NCI-H1436 treated with DMSO at 0.1 percent for 48 hours (cell line): Measurements from ENCODE around the gene OR10H5.
"Not testable (repeated sequence)": the region's sequence is repeated elsewhere in the genome, so short reads cannot be mapped to it uniquely, and the experiment has no call there.

ENCODE experiments used
- DNase-seq: peaks from one replicate; lab custom pipeline; 2025; lab: John Stamatoyannopoulos, UW

Gene OR10H5, protein sequence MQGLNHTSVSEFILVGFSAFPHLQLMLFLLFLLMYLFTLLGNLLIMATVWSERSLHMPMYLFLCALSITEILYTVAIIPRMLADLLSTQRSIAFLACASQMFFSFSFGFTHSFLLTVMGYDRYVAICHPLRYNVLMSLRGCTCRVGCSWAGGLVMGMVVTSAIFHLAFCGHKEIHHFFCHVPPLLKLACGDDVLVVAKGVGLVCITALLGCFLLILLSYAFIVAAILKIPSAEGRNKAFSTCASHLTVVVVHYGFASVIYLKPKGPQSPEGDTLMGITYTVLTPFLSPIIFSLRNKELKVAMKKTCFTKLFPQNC

DNA sequence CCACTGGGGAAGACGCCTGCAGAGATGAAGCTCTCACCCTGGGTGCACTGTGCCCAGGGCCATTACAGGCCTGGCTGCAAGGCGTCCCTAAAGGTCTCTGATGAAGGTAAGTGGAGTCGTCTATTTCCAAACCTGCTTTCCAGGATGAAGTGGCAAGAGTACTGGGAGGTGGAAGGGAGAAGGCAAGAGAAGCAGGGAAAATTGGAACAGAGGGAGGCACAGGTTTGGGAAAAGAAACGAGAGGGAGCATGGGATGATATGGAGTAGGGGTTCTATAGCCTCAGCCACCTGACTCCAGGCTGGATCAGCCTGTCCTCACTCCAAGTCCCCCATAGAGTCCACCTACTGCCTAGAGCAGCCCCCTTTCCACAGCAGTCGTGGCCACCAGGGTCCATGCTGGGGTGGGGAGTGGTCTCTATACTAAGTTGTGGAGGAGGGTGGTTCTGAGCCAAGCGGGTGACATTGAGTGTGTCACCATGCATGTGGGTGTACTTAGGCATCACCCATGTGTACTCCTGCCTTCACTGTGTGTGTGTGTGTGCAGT is at the start of gene OR10H5:
Gene OR10H5 (plus strand): TSS at position 51 of the 545 bp plus-strand sequence. CDS start 6,388 bp downstream, outside the sequence.
- DNase-seq: no peak

DNA sequence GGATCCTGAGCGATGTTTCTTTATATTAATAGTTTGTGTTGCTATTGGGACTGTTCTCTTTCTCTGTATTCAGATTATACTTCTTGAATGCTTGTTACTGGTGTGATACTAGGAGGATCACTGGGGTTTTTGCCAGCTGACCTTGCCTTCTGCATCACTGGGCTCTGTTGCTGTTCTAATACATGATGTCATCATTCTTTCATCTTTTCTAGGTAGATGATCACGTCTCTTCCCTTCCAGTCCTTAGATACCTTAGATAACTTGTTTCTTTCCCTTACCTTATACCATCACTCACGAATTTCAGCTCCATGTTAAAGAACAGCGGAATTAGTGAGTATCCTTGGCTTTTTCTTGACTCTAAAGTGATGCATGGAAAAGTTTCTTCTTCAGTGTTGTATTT is 49.7 kb upstream of the OR10H5 start, which contains the start of gene OR10H3:
Gene OR10H3 (plus strand): TSS at position 264 of the 400 bp plus-strand sequence. CDS start 3,408 bp downstream, outside the sequence.
- DNase-seq: no peak

DNA sequence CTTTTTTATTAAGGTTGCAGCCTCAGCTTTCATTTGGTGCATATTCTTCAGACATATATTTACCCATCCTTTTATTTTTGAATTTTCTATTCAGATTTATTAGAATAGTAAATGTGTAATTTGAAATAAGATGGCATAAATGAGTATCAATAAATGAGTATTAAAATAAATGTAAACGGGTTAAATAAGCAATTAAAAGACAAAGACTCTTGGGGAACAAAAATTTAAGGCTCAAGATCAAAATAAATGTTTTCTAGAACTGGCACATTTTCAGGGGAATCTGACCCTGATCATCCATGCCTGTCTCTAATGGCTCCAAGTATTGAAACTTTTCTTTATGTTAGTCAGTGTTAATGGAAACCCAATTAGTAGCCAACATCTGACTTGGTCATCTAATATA is 46.7 kb upstream of the OR10H5 start:
- no peak for DNase-seq

DNA sequence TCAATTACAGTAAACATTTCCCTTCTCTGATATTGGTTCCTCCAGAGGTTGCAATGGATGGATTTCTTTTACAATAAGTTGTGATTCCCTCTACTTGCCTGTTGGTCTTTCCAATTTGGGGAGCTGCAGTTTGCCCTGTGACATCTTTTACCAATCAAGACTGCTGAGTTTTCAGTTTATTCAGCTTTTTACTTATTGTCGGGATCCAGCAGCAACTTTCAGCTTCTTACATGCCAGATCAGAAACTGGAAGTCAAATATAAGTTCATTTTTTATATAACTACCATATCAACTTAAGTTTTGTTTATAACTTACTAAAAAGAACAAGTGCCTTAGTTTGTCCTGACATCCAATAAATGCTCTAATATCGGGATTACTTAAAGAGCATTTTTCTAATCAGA is 39.2 kb upstream of the OR10H5 start:
- DNase-seq: no peak

DNA sequence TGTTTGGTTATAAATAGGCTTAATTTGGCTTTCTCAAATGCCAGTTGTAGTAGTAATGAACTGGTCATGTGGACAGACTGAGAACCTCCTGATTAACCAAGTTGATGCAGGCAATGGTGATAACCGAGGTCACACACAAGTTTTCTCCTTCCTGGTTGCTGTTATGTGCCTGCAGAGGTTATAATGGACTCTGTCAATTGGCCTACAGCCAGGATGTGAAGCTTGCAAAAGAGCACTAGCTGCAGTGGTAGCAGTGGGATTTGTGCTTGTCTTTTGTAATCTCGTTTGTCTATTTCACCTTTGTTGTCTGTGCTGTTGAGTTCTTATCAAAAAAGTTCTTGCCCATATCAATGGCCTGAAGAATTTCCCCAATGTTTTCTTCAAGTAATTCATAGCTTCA is 29.1 kb upstream of the OR10H5 start:
- no peak for DNase-seq

DNA sequence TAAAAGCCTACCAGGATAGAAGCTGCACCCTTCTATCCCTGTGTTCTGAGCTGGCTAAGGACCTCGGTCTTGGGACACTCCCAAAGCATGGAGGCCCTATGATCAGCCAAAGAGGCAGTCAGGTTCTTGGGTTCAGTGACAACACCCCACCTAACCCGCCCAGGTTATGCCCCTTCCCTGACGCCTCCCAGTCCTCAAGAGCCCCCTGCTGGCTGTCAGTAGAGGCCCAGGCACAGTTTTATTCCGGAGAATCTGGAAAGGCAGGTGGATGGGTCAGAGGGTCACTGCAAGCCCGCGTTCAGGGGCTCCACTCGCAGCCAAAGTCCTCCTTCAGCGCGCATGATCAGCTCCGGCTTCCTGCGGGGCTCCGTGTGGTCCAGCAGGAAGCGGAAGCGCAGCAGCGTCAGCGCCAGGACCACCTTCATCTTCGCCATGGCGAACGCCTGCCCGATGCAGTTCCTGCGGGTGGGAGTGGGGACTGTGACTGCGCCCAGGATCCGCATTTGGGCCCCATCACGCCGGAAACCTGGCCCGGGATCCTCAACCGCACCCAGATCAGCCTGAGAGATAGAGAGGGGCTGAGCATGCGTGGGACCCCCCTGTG is 27.4 kb upstream of the OR10H5 start:
- no peak for DNase-seq

DNA sequence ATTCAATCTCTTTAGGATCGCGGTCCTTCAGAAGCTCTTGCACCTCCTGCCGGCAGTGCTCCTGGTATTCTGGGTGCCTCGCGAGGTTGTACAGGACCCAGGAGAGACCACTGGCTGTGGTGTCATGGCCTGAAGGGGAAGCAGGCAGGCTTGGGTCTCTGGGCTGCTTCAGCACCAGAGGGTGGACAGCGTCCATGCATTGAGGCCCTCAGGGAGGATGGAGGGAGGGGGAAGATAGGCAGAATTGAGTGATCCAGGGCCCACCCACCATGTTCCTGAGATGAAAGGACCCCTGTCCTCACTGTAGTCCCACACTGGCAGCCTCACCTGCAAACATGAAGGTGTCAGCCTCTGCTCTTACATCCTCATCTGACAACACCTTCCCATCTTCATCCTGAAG is 17.9 kb upstream of the OR10H5 start:
- no peak for DNase-seq

DNA sequence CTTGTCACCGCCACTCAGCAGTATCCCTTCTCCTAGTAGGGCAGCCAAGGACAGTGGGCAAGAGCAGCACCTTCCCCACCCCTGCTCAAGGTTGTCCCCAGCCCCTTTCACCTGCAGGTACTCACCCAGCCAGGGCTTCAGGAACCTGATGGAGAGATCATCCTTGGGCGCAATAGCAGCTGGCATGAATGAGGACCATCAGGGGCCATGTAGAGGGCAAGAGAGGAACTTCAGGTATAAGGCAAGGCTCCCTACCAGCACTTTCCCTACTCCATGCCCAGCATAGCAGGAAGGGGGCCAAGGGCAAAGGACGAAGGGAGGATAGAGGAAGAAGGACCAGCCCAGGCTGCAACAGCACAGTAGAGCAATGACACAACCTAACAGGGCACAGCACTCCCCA is 13.3 kb upstream of the OR10H5 start:
- DNase-seq: not testable (repeated sequence)

DNA sequence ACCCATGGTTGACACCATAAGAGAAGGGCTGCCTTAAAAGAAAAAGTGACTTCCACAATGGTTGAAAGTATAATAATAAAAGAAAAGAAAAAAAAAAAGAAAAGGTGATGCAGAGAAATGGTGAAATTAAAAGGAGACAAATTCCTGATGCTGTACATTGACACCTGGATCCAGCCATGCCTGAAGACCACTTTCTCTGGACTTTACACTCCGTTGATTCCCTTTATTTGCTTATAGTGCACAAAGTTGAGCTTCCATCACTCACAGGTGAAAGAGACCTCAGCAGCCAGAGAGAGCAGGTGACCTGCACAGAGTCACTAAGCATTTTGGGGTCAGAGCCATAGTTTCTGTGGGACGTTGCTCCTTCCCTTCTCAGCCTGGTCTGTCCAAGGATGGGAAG is 12.2 kb upstream of the OR10H5 start:
- DNase-seq: no peak

DNA sequence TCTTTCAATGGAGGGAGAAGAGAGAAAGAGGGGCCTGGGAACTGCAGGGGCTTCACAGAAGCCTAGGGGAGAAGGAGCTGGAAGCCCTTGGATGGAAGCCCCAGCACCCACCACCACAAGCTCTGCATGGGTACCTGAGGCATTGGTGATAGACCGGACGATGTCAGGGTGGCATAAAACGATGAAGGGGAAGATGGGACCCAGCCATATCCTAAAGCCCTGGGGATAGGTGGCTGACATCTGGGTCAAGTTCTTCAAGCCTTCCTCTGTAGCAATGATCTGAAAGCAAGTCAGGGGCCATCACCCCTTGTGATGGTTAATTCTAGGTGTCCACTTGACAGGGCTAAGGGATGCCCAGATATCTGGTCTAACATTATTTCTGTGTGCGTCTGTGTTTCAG is 11.2 kb upstream of the OR10H5 start:
- DNase-seq: no peak

DNA sequence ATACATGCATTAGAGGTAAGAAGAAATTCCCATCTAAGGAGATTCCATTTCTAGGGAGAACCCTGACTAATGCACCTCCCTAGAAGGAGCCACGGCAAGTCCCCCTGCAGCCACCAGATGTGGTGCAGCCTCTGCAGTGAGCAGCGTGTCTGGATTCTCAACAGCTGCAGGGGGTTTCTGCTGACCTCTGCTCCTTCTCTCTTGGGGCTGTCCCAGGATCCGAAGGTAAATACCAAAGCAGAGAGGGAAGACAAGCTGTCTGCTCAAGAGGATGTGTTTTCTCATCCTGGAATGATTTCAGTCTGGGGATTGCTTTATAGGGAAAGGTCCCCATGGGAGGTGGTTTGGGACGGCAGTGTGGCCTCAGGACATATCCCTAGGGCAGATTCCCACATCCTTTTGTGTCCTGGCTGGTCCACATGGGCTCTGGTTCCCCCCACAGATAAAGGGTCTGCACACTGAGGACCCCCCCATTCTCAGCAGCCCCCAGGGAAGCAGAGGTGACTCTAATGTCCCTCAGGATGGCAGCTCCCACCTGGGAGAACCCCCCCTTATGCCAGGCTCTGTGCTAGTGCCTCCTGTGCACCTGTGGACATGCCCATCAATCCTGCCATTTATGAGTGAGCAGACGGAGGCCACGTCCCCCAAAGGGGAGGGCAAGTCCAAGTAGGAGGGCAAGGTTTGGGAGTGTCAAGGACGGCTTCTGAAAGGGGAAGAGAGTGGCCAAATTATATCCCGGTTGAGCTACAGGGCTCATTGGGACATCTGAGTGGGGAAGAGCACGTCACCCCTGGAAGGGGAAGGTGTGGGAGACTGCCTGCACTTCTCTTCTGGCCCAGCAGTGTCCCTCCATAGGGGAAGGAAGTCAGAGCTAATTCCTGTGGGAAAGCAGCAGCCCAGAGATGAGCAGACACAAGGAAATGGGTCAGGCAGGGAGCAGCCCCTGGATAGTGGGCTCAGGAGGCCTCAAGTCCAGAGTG is 10.2 kb upstream of the OR10H5 start:
- DNase-seq: no peak

DNA sequence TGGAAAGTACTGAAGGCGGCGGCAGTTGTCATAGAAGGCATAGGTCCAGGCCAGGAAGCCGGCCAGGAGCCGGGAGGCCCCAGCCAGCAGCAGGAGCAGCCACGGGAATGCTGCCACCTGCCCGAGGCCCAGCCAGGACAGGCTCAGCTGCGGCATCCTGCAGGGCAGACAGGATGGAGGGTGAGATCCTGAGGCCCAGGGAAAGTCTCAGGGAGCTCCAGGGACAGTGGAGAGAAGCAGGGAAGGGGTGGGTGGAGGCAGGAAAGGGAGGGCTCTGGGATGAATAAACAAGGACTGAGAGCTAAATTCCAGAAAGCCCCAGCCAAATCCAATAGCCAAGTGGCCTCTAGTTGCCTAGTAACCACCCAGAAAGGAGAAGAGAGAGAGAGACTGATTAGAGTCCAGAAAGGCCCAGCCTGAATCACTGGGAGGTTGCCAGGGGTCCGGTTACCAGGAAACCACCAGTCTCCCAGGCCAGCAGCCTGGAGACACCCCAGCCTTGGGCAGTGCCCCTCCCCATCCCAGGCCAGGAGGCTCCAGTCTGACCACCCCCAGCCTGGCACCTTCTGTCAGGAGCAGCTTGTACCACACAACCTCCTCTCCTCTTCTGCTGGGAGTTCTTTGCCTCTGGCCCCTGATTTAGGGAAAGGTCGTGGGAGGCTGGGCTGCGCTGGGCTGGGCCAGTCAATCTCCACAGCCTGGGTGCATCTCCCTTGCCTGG is 7.5 kb upstream of the OR10H5 start:
- DNase-seq: no peak

DNA sequence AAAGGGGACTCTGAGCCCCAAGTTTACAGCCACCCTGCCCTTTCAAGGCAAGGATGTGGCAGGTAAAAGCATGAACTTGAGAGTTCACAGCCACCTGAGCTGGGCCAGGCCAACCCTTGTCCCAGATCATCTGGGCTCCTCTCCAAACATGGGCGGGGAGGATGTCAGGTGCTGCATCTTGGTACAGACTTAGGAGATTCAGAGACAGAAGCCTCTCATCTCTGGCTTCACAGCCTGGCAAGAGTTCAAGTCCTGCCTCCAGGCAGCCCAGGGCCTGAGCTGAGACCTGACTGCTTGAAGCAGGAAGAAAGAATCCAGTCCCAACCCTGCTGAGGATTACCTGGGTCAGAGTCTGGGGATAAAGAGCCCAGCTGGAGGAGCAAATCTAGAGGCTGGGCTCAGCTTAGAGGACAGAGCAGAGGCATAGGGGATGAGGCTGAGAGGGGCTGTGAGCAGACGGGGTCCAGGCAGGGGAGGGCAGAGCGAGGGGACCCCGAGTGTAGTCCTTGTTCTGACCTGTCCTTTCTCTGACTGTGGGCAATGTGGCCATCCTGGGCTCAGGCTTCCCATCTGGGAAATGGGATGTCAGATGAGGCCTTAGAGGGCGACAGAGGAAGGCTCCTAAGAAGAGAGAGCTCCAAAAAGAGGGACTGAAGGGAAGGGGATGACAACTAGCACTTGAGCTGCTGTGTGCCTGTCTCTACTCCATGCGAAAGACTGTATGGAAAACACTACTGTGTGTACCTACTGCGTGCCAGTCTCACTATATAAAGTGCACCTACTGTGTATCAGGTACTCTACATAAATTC is 6.6 kb upstream of the OR10H5 start:
- no peak for DNase-seq

DNA sequence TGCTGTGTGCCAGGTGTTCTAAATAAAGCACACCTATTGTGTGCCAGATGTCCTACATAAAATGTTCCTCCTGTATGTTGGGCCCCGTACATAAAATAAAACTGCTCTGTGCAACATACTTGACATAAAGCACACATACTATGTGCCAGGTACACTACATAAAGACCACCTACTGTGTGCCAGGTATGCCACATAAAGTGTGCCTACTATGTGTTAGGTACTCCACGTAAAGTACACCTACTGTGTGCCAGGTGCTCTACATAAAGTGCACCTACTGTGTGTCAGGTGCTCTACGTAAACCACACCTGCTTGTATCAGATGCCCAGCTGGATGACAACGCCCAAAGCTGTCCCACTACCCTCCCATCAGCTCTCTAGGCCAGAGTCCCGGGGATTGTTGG is 5.8 kb upstream of the OR10H5 start:
- no peak for DNase-seq

DNA sequence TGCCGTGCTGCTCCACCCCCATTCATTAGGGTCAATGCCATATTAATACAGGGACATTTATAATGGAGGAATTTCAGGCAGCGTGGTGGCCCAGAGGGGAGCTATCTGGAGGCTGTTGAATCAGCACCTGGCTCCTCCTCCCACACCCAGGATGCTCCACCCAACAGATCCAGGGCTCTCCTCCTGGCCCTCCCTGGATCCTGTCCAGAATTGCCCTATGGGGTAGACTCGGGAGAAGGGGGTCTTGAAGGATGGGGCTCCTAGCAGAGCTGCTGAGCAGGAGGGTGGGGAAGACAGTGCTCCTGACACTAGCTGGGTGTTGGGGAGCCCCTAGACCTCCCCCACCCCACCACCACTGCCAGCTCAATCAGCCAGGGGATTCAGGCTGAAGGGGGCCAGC is 5.2 kb upstream of the OR10H5 start:
- no peak for DNase-seq

DNA sequence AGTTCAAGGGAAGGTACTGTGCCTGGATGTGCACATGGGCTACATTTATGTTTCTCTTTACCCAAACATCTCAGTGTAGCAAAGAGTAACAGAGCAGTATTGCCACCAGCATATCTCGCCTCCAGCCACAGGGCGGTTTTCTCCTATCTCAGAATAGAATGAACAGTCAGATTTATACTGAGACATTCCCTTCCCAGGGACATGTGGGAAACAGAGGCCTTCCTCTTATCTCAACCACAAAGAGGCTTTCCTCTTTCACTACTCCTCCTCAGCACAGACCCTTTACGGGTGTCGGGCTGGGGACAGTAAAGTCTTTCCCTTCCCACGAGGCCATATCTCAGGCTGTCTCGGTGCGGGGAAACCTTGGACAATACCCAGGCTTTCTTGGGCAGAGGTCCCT is 4.6 kb upstream of the OR10H5 start:
- not testable (repeated sequence) for DNase-seq

DNA sequence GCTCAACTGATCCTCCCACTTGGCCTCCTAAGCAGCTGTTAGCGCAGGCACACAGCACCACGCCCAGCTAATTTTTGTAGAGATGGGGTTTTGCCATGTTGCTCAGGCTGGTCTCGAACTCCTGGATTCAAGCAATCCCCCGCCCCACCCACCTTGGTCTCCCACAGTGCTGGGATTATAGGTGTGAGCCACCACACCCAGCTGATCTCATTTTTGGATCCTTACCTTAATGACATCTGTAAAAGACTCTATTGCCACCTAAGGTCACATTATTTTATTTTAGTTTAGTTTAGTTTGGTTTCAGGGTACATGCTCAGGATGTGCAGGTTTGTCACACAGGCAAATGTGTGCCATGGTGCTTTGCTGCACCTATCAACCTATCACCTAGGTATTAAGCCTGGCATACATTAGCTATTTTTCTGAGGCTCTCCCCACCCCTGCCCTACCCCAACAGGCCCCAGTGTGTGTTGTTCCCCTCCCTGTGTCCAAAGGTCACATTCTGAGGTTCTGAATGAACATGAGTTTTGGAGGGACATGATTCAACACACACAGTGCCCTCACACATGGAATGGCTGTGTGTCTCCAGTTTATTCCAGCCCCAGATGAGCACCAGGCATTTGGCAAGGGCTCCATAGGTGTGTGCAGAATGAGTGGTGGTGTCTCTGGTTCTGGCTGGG is 1.3 kb downstream of the OR10H5 start:
- no peak for DNase-seq

DNA sequence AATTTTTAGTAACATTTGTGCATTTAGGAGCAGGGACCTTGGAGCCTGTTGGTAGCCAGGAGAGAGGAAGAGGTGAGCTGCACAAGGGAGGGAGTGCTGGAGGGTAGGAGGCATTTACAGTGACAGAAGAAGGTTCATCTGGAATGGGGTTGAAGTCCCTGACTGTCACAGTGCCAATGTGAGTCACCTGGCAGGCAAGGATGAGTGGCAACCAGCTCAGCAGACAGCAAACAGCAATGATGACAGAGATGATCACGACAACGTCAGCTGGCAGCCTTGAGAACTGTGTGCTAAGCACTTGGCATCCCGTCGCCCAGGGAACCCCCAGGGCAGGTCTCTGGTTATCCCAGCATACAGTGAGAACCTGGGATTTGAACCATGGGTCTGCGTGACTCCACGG is 2.6 kb downstream of the OR10H5 start:
- no peak for DNase-seq

DNA sequence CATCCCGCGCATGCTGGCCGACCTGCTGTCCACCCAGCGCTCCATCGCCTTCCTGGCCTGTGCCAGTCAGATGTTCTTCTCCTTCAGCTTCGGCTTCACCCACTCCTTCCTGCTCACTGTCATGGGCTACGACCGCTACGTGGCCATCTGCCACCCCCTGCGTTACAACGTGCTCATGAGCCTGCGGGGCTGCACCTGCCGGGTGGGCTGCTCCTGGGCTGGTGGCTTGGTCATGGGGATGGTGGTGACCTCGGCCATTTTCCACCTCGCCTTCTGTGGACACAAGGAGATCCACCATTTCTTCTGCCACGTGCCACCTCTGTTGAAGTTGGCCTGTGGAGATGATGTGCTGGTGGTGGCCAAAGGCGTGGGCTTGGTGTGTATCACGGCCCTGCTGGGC is 6.8 kb downstream of the OR10H5 start:
- DNase-seq: not testable (repeated sequence)

DNA sequence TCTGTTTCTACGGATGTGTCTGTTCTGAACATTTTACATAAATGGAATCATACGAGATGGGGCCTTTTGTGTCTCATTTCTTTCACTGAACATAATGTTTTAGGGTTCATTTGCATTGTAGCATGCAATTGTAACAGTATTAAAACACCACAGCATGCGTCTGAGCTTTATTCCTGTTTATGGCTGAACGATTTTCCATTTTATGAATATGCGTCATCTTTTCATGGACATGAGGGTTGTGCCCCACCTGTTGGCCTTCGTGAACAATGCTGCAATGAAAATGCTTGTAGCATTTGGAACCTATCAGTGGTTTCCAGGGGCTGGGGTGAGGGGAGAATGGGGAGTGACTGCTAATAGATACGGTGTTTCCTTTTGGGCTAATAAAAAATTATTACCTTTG is 22.9 kb downstream of the OR10H5 start:
- no peak for DNase-seq
